HG03039 (cell line): ENCODE data around the gene KPNA5.

Source experiments
- ATAC-seq: cut with Tn5 transposase; IDR thresholded peaks from one replicate; pipeline ENCODE4 v1.9.1; 2021; ENCODE audit warnings: mild to moderate bottlenecking, moderate library complexity; ENCODE audit not compliant: unreplicated experiment

Gene KPNA5

DNA sequence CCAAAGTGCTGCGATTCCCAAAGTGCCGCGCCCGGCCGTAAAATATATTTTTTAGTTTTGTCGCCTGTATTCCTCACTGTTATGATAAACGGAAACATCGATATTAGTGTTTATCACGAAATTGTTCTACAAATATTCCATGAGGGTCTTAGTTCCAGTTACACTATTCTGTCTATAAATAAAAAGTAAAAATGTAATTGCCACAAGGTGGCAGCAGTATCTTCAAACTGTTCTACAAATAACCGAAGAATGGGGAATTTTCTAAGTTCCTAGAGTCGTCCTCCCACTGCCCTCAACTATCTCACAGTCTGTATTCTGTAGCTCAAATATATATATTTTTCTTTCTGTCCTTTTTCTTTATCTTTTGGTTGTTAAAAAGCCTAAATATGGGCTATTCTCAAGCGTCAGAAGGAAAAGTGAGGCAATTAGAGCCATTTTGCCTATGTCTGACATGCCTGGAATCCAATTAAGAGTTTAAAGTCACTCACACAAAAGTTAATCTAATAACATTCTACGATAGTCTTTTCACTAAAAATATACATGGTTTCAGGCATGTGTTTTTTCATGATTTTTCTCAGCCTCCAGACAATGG, 98.7 kb downstream of the KPNA5 start:
- peak; percentile 77 for ATAC-seq

GRCh38 chr6:116783852-116784251, 102.8 kb downstream of the KPNA5 start:
- no peak for ATAC-seq
